GM20431 (cell line): ENCODE results near the gene DLEC1.

Experiments
- in situ Hi-C: fragments of 300-500 bp; cut with MseI, MboI; formaldehyde crosslinking; loops from one replicate; pipeline ENCODE4 v1.15.0; 2020; ENCODE audit warnings: low sequenced_read_pairs; ENCODE audit not compliant: unreplicated experiment

Gene DLEC1

DNA sequence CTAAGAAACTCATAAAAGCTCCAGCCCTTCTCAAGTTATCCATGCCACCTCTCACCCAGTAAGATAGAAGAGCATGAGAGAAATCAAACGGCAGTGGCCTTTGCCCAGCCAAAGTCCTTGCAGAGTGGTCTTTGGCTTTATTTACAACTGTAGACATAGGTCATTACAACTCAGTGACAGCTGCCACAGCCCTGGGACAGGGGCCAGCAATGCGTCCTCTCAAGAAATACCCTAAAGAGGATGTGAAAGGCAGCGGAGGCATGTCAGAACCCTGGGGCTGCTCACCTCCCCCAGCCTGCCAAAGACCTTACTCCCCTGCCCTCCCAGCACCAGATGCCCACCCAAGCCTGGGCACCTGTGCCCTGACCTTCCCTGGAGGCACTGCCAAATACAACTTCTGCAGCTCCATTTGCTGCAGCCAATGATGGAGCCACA is 91.6 kb downstream of the DLEC1 start:
- in situ Hi-C loops = loop anchor here (25.0 kb wide), 1 partner anchor 357 kb away; the partner anchor contains the start of gene EXOG

DNA sequence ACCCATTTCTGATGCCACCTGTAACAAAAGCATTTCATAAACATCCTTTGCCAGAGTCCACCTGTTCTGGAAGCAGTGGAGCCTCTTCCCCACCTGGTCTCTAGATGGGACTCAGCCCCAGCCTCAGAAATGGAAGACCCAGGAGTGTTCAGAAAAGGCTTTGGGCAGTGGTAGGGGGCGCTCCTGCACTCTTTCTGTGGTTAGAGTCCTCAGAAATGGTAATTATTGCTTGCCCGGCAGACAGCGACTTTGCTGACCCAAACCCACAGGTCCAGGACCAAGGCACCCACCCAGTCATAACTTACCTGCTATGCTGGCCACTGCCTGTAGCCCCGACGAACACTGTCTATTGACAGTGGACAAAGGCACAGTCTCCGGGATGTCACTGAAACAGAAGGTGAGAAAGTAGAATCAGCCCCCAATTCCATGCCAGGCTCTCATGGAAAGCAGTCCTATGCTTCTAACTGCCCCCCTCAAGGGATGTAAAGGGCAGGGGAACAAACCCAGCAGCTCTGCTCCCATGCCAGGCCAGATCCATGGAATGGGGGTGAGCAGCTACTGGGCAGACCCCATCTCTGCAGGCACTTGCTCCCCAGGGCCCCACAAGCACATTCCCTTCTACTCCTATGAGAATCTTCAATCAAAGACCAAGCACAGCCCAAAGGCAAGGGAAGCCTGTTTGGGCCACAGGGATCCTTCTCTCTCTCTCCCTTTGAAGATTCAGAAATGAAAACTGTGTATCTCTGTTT is 92.8 kb downstream of the DLEC1 start:
- in situ Hi-C loops = loop anchor here (25.0 kb wide), 1 partner anchor 356 kb away; the partner anchor contains the start of gene EXOG

DNA sequence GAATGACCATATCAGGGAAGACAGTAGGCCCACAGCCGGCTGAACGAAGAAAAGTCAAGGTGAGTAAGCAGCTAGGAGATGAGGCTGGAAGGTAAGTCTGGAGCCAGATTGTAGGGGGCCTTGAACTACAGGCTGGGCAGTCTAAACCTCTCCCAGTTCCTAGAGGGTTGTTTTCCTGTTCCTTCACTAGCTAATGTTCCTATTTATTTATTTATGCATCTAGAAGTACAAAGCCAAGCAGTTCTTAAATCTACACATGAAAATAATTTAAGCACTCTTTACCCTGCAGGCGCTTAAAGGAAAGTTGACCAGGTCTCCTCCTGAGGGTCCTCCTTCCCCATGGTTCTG is 94.2 kb downstream of the DLEC1 start:
- in situ Hi-C loops = loop anchor here (25.0 kb wide), 1 partner anchor 354 kb away; the partner anchor contains the start of gene EXOG

DNA sequence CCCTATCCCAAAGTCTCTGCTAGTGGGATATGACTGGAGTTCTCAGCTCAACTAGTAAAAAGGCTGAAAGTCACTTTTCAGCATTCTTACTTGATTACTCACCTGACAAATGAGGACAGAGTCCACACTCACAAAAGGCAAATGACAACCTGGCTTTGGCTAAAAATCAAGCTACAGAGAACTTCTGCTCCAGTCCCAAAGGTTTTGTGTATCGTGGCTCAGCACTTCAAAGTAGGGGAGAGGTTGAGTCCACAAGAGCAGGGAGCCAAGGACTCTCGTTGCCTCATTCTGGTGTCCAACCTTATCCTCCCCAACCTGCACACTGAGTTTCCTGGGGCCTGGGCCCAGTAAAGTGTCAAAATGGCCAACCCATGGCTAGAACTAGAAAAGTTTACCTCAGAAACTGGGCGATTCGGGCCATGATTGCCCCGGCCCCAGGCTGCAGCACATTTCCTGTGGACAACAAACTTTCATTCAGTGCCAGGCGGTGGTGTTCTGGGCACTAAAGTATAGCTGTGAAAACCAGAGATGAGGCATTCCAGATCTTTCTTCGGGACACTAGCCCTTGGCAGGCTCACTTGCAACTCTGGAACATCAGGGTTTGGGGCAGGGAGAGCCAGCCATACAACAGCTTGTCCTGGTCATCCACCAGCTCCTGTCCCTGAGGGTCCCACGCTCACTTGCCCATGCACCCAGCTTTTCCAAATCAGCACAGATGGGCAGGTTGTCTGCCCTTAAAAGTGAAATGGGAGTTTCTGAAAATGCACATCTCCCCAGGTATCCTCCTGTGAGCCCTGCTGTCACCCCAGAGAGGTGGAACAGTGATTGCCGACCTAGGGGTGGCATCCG is 94.8 kb downstream of the DLEC1 start:
- in situ Hi-C loops = loop anchor here (25.0 kb wide), 1 partner anchor 354 kb away; the partner anchor contains the start of gene EXOG

DNA sequence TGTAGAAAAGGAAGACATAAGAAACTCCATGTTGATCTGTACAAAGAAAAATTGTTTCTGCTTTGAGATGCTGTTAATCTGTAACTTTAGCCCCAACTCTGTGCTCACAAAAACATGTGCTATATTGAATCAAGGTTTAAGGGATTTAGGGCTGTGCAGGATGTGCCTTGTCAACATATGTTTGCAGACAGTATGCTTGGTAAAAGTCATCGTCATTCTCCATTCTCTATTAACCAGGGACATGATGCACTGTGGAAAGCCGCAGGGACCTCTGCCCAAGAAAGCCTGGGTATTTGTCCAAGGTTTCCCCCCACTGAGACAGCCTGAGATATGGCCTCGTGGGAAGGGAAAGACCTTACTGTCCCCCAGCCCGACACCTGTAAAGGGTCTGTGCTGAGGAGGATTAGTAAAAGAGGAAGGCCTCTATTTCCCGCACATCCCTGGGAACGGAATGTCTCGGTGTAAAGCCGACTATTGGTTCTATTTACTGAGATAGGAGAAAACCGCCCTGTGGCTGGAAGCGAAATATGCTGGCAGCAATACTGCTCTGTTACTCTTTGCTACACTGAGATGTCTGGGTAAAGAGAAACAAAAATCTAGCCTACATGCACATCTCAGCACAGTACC is 95.6 kb downstream of the DLEC1 start:
- in situ Hi-C loops = loop anchor here (25.0 kb wide), 1 partner anchor 353 kb away; the partner anchor contains the start of gene EXOG

DNA sequence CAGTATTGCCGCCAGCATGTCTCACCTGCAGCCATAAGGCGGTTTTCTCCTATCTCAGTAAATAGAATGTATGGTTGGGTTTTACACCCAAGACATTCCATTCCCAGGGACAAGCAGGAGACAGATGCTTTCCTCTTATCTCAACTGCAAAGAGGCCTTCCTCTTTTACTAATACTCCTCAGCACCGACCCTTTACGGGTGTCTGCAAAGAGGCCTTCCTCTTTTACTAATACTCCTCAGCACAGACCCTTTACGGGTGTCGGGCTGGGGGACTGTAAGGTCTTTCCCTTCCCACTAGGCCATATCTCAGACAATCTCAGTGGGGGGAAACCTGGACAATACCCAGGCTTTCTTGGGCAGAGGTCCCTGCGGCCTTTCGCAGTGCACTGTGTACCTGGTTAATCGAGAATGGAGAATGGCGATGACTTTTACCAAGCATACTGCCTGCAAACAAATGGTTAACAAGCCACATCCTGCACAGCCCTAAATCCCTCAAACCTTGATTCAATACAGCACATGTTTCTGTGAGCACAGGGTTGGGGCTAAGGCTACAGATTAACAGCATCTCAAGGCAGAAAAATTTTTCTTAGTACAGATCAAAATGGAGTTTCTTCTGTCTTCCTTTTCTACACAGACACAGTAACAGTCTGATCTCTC is 96.7 kb downstream of the DLEC1 start:
- in situ Hi-C loops = loop anchor here (25.0 kb wide), 1 partner anchor 352 kb away; the partner anchor contains the start of gene EXOG

DNA sequence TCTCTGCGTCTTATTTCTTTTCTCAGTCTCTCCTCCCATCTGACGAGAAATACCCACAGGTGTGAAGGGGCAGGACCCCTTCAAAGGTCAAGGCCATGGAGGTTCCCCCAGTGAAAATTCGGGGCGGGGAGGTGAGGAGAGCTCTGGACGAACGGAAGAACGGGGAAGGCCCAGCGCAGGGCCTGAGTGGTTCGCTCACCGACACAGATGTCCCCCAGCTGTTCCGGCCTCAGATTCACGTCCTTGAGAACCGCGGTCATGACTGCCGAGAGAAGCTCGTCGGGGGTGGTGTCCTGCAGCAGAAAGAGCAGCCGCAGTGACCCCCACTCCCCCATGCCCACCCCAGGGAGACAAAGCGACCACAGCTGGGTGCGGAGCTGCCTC is 97.4 kb downstream of the DLEC1 start:
- in situ Hi-C loops = loop anchor here (25.0 kb wide), 1 partner anchor 351 kb away; the partner anchor contains the start of gene EXOG

DNA sequence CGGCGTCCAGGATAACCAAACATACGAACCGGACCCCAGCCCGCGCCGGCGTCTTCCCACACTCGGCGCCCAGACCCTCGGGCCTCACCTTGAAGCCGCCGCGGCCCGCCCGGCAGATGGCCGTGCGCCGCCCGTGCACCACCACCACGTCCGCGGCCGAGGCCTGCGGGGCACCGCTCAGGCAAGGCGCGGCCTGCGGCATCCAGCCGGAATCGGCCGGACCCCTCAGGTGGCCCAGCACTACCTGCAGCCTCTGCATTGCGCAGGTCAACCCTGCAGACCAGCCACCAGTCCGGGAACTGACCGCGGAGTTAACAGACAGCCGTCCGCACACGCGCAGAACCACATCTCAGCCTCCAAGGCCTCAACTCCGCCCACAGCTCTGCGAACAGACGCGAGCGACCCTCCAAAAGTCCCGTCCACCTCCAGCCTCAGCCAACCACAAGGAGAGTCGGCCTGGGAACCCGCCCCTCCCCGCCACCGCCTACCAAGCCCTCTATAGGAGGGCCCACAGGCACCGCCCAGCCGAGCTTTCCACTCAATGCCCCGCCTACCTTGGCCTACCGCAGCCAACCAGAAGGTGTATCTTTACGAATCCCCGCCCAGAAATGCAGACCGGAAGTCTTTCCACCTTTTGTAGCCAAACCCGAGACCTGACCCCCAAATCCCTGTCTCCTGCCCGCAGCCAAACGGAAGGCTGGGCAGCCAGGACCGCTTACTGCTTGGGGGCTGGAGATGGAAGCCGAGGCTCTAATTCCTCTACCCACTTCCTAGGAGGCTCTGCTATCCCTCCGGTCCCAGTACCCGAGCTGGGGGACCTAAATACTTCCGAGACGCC is 98.0 kb downstream of the DLEC1 start, which contains the start of gene ACAA1:
TSS of gene ACAA1 (minus strand) at position 351 of the 838 bp plus-strand sequence. CDS start at position 259, 92 bp downstream.
- in situ Hi-C loops = loop anchor here (25.0 kb wide), 1 partner anchor 350 kb away; the partner anchor contains the start of gene EXOG

DNA sequence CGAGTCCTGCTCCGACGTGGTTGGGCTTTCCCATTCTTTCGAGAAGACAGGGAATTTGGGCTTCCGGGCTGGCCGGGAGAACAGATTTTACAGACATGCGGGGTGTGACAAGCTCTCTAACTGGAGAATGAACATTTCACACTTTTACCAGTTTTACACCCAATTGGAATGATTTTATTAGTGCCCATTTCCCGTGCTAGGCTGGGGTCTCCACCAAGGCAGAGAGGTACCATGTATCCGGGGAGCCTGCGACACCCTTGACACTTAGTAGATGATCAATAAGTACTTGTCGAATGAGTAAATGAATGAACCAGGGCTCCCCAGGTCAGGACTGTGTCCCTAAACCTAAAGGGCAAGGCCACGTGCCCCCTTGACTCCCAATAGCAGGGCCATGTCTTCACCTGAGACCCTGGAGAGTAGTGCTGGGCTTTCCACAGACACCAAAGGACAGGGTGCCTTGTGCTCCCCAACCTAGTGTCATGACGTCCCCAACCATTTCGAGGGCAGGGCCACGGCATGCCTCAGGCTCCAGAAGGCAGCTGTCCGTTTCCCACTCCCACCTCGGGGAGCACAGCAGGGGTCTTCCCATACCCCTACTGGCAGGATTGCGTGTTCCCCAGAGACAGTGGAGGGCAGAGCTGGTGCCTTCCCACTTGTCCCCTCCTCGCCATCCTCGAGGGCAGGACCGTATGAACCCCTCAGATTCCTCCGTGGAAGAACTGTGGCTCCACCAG is 98.8 kb downstream of the DLEC1 start:
- in situ Hi-C loops = loop anchor here (25.0 kb wide), 1 partner anchor 350 kb away; the partner anchor contains the start of gene EXOG

DNA sequence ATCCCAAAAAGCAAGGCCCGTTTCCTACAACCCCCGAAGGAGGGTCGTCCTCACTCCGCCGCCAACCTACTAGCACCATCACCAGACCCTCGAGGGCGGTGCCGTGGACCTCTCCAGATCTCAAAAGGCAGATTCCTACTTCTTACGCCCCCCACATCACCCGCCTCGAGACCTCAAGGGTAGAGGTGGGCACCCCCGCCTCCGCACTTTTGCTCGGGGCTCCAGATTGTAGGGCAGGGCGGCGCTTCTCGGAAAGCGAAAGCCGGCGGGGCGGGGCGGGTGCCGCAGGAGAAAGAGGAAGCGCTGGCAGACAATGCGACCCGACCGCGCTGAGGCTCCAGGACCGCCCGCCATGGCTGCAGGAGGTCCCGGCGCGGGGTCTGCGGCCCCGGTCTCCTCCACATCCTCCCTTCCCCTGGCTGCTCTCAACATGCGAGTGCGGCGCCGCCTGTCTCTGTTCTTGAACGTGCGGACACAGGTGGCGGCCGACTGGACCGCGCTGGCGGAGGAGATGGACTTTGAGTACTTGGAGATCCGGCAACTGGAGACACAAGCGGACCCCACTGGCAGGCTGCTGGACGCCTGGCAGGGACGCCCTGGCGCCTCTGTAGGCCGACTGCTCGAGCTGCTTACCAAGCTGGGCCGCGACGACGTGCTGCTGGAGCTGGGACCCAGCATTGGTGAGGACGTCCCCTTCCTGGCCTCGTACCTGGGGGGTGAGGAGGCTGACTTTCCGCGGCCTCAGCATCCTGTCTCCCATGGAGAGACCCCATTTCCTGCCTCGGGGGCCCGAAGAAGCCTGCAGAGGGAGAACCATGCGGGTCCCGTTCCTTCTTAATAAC is 99.6 kb downstream of the DLEC1 start, which contains the start of gene MYD88:
TSS of gene MYD88 (plus strand) at position 313 of the 842 bp plus-strand sequence. CDS start at position 353, 40 bp downstream.
- in situ Hi-C loops = loop anchor here (25.0 kb wide), 1 partner anchor 349 kb away; the partner anchor contains the start of gene EXOG

DNA sequence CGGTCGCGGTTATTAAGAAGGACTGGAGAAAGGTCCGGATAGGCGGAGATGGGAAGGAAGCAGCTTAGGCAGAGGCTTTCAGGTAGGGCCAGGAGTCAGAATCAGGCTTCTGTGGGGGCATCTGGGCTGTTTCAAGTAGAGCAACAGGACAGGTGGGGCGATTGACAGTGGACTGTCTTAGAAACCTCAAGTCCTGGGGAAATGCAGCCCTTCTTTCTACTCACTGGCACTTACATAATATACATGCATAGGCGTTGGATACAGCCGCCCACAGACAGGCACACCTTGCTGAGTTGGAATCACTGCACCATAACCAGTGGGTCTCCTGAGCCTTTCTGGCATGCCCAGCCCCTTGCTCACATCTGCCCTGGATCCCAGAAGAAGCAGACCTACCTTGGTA is 100.2 kb downstream of the DLEC1 start:
- in situ Hi-C loops = loop anchor here (25.0 kb wide), 1 partner anchor 348 kb away; the partner anchor contains the start of gene EXOG

DNA sequence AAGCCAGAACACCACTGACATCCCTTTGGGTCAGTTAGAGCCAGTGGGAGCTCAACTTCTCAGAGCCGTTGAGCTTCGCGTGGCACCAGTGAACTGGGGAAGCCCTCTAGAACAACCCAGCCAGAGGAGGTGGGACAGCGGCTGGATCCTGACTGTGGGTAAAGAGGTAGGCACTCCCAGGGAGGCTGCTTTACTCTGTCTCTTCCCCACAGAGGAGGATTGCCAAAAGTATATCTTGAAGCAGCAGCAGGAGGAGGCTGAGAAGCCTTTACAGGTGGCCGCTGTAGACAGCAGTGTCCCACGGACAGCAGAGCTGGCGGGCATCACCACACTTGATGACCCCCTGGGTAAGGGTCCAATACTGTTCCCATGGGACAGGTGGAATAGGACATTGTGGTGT is 100.6 kb downstream of the DLEC1 start:
- in situ Hi-C loops = loop anchor here (25.0 kb wide), 1 partner anchor 348 kb away; the partner anchor contains the start of gene EXOG

DNA sequence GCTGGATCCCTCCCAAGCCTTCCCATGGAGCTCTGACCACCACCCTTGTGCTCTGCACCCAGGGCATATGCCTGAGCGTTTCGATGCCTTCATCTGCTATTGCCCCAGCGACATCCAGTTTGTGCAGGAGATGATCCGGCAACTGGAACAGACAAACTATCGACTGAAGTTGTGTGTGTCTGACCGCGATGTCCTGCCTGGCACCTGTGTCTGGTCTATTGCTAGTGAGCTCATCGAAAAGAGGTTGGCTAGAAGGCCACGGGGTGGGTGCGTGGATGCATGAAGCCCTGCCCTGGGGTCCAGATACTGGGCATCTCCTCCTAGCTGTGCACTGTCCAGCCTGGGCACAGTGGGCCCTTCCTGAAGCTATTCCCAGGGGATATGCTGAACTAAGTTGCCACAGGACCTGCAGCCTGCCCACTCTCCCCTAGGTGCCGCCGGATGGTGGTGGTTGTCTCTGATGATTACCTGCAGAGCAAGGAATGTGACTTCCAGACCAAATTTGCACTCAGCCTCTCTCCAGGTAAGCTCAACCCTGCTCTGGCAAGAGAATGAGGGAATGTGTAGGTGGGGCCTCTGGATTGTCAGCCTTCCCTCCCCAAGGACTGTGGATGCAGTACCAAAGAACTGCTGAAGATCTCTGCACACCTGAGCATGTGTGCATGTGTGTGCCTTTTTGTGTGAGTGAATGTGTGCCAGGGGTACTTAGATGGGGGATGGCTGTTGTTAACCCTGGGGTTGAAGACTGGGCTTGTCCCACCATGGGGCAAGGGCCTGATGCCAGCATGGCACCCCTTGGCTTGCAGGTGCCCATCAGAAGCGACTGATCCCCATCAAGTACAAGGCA is 101.5 kb downstream of the DLEC1 start:
- in situ Hi-C loops = loop anchor here (25.0 kb wide), 1 partner anchor 347 kb away; the partner anchor contains the start of gene EXOG

DNA sequence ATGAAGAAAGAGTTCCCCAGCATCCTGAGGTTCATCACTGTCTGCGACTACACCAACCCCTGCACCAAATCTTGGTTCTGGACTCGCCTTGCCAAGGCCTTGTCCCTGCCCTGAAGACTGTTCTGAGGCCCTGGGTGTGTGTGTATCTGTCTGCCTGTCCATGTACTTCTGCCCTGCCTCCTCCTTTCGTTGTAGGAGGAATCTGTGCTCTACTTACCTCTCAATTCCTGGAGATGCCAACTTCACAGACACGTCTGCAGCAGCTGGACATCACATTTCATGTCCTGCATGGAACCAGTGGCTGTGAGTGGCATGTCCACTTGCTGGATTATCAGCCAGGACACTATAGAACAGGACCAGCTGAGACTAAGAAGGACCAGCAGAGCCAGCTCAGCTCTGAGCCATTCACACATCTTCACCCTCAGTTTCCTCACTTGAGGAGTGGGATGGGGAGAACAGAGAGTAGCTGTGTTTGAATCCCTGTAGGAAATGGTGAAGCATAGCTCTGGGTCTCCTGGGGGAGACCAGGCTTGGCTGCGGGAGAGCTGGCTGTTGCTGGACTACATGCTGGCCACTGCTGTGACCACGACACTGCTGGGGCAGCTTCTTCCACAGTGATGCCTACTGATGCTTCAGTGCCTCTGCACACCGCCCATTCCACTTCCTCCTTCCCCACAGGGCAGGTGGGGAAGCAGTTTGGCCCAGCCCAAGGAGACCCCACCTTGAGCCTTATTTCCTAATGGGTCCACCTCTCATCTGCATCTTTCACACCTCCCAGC is 102.4 kb downstream of the DLEC1 start:
- in situ Hi-C loops = loop anchor here (25.0 kb wide), 1 partner anchor 346 kb away; the partner anchor contains the start of gene EXOG

DNA sequence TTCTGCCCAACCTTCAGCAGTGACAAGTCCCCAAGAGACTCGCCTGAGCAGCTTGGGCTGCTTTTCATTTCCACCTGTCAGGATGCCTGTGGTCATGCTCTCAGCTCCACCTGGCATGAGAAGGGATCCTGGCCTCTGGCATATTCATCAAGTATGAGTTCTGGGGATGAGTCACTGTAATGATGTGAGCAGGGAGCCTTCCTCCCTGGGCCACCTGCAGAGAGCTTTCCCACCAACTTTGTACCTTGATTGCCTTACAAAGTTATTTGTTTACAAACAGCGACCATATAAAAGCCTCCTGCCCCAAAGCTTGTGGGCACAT is 102.9 kb downstream of the DLEC1 start:
- in situ Hi-C loops = loop anchor here (25.0 kb wide), 1 partner anchor 345 kb away; the partner anchor contains the start of gene EXOG
